DMS153 treated with DMSO at 0.1 percent for 48 hours (cell line): ENCODE results near the gene EFHD1.
"Not testable (repeated sequence)": the region's sequence is repeated elsewhere in the genome, so short reads cannot be mapped to it uniquely, and the experiment has no call there.

Experiments used
- DNase-seq: peaks from one replicate; lab custom pipeline; 2025; ENCODE audit not compliant: unreplicated experiment; lab: John Stamatoyannopoulos, UW

The EFHD1 gene

DNA sequence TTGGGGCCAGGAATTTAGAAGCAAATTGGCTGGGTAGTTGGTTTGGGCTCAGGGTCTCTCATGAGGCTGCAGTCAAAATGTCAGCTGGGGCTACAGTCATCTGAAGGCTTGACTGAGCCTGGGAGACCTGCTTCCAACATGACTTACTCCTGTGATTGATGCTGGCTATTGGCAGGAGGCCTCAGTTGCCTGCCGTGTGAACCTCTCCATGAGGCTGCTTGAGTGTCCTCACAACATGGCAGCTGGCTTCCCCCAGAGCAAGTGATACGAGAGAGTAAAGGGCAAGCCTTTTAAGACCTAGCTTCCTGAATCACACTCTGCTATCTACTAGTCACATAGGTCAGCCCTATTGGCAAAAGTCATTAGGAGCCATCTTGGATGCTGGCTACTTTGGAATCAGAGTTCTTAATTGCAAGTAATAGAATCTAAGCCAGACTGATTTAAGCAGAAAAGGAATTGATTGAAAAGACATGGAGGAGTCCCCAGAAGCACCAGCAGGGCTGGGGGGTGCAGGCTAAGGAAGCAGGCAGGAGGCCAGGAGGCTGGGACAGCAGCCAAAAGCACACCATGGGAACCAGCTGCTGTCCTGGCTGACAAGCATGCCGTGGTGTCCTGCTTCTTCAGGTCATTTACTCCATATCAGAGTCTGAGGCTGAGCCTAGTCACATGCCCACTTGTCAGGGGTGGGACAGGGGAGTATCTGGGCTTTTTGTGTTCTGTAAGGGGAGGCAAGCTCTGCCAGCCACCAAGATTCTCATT, 55.9 kb downstream of the EFHD1 start:
- no peak for DNase-seq

DNA sequence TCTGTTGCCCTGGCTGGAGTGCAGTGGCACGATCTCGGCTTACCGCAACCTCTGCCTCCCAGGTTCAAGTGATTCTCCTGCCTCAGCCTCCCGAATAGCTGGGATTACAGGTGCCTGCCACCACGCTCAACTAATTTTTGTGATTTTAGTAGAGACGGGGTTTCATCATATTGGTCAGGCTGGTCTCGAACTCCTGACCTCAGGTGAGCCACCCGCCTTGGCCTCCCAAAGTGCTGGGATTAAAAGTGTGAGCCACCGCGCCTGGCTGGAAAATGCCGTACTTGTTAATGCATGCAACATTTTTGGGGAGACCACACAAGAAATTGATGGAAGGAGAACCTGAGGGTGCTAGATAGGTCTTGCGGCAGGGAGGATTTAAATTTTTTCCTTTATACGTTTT, 57.7 kb downstream of the EFHD1 start:
- DNase-seq, result not testable (repeated sequence)

DNA sequence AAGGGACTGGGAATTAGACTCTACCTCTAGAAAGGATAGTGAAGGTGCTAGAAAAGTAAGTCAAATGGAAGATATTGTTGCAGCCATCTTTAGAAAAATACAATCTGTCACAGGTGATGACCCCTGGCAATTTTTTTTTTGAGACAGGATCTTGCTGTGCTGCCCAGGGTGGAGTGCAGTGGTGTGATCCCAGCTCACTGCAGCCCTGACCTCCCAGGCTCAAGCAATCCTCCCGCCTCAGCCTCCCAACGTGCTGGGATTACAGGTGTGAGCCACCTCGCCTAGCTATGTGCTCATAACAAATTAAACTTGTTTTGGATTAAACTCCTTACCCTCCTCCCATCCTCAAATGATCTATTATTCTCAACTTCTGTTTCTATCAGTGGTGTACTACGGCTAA, 59.9 kb downstream of the EFHD1 start:
- no peak for DNase-seq

- DNase-seq, result no peak
Observed at GRCh38 chr2:232696609-232697058, 63.2 kb downstream of the EFHD1 start.

GRCh38 chr2:232697059-232697806, 63.8 kb downstream of the EFHD1 start, which contains the start of gene GIGYF2:
Gene GIGYF2 (plus strand): TSS chr2:232697331. CDS start chr2:232735198, 37,867 bp downstream.
- peak; percentile 89 for DNase-seq

GRCh38 chr2:232697807-232698110, 64.4 kb downstream of the EFHD1 start:
- no peak for DNase-seq

DNA sequence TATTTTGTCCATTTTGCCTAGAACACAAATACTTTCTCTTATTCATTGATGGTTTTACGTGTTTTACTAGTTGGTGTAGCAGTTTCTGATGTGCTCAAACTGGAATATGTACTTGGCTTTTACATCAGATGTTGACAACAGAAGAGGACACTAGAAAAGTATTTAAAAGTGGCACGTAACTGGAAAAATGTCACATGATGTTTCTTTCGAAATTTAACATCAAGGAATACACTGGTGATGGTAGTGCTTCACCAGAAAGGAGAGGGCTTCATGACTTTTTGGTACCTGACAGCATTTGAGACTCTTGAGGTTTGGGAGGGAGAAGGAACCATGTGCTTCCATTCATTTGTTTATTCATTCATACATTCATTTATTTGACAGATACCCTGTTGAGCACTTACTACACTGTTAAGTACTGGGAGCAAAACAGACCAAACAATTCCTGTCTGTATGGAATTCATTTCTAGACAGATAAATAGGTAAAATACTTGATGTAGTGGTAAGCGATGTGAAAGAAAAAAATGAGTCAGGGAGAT, 65.2 kb downstream of the EFHD1 start:
- no peak for DNase-seq

GRCh38 chr2:232699110-232699509, 65.7 kb downstream of the EFHD1 start:
- DNase-seq, result no peak

DNA sequence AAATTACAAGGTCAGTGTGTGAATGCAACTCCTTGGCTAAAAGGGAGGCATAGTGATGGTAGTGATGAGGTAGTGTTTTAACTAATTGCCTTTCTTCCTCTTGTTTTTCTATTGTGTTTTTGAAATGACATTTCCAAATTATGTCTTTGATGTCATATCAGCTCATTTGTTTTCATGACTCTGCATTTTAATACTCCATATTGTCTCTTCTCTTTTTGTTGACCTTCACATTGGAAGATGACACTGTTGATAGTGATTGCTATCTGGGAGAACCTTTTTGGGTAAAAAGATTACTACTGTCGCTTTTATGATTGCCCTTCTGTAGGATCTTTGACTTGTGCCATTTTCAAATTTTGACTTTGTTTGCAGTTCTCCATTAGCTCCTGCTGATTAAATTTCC, 66.8 kb downstream of the EFHD1 start:
- no peak for DNase-seq

DNA sequence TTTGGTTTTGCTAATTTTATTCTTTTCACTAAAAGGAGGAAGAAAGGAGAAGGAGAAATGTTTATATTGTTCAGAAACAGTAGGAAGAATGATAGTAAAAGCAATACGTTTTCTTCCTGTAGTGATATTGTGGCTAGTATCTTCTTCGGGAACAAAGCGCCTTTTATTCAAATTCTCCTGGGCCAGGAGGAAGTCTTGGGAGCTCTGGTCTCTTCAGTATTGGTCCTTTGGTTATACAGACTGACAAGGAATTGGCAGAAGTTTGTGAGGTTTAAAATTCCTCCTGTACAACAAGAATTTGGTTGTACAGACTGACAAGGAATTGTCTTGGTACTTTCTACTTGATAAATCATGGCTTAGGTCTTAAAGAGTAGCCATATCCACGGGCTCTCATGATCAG, 73.7 kb downstream of the EFHD1 start:
- no peak for DNase-seq

GRCh38 chr2:232713505-232713904, 80.1 kb downstream of the EFHD1 start:
- no peak for DNase-seq

- no peak for DNase-seq
Observed at GRCh38 chr2:232714969-232715368, 81.6 kb downstream of the EFHD1 start.

GRCh38 chr2:232720056-232720455, 86.7 kb downstream of the EFHD1 start:
- DNase-seq, result not testable (repeated sequence)

GRCh38 chr2:232721261-232721660, 87.9 kb downstream of the EFHD1 start:
- DNase-seq, result no peak

- no peak for DNase-seq
Observed at GRCh38 chr2:232721882-232722281, 88.5 kb downstream of the EFHD1 start.

GRCh38 chr2:232723027-232723426, 89.6 kb downstream of the EFHD1 start:
- DNase-seq, result no peak

DNA sequence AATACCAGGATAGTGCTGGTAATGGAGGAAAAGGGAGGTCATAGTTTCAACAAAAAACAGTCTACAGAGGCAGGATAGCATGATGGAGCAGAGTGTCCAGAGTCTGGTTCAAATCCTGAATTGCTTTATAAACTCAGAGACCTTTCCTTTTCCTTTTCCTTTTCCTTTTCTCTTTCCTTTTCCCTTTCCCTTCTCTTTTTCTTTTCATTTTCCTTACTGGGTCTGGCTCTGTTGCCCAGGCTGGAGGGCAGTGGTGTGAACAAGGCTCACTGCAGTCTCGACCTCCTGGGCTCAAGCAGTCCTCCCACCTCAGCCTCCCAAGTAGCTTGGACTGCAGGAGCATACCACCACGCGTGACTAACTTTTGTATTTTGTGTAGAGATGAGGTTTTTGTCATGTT, 95.4 kb downstream of the EFHD1 start:
- no peak for DNase-seq

- no peak for DNase-seq
Observed at GRCh38 chr2:232731470-232731869, 98.1 kb downstream of the EFHD1 start.
